ENCODE data around the gene GFY. TPM values are rescaled to one million over a fixed set of nuclear protein-coding genes. Genes with fewer than 3 reads are reported as not detected.
A peak's percentile ranks its signal among the peaks of the same experiment; 100 is the strongest.

Gene GFY
- total RNA-seq, 4 donors from 2014 or later, result not detected

DNA sequence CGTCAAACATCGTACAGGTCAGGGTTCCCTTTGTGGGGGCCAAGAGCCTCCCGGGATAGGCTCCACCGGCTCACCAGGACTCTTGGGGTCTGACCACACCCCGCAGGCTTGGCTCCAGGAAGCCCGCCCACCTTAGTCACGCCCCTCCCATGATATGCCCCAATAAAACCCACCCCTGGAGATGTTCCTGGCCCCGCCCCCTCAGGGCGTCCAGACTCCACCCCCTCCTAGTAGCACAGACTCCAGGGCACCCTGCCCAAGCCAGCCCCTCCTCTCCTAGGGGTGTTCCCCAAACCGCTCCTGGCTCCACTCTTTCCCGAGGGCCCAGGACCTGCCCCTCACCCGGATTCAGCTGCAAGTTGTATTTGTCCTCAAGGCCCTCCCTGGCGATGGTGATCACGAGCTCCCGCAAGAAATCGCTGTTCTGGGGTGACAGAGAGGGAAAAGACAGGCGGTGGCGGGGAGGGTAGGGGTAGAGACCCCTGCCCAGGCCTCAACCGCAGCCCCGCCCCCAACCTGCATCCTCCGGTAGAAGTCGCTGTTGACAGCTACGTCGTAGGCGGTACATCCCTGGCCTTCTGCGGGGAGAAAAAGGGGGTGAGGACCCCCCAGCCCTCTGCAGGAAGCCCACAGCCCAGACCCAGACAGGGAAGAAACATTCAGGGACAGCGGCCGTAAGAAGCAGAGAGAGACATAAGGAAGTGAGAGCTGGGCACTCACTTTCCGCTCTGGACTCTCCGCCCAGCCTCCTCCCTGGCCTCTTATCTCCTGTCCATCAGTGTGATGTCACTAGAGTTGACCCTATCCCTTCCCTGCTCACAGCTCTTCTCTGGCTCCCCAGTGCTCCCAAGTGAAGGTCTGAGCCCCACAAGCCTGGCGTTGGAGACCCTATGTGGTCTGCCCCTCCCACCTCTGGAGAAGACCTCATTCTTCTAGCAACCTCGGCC lies 22.6 kb downstream of the GFY start:
- TF ChIP-seq EP300 (IDR thresholded peaks at IDR 0.05) (no peak), POLR2A (IDR thresholded peaks at IDR 0.05) (no peak)
- TF ChIP-seq, protein P1, sequence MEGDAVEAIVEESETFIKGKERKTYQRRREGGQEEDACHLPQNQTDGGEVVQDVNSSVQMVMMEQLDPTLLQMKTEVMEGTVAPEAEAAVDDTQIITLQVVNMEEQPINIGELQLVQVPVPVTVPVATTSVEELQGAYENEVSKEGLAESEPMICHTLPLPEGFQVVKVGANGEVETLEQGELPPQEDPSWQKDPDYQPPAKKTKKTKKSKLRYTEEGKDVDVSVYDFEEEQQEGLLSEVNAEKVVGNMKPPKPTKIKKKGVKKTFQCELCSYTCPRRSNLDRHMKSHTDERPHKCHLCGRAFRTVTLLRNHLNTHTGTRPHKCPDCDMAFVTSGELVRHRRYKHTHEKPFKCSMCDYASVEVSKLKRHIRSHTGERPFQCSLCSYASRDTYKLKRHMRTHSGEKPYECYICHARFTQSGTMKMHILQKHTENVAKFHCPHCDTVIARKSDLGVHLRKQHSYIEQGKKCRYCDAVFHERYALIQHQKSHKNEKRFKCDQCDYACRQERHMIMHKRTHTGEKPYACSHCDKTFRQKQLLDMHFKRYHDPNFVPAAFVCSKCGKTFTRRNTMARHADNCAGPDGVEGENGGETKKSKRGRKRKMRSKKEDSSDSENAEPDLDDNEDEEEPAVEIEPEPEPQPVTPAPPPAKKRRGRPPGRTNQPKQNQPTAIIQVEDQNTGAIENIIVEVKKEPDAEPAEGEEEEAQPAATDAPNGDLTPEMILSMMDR (IDR thresholded peaks at IDR 0.05), result no peak
- peaks cover 0 to 50% (median 4%) of the 10 kb centered on the region in 4 donors for H3K4me1 ChIP-seq
- 59 to 66% methylated on average over 26 to 30 of the region's 32 CpGs for WGBS, 2 donors
- H3K27ac ChIP-seq, result peak overlapping the region in 1 of 4 donors; percentile 15
- H3K36me3 ChIP-seq, result peaks cover 0 to 44% (median 5%) of the 10 kb centered on the region in 3 donors
- H3K4me3 ChIP-seq, result no peak overlapping the region
- H3K9me3 ChIP-seq, result no peaks in the 10 kb centered on the region
- no peaks in the 10 kb centered on the region for H3K27me3 ChIP-seq
- no peak for DNase-seq (ENCODE audit: low spot score in 2 of 2)

DNA sequence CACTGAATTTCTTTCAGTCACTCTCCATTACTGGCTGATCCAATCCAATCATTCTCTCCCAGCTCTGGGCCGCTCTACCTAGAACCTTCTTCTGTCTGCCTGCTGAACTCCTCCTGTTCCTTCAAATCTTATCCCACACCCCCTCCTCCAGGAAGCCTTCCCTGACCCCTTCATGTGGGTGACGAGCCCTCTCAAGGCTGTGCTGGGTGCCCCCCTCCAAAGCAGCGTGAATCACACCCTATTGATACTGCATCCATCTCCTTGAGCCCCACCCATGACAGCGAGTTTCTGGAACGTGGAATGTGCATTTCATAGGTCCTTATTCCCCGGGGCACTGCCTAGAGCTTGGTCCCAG lies 23.2 kb downstream of the GFY start:
- no peak for DNase-seq (ENCODE audit: low spot score in 2 of 2)
- TF ChIP-seq EP300 (IDR thresholded peaks at IDR 0.05) (no peak), POLR2A (IDR thresholded peaks at IDR 0.05) (no peak)
- TF ChIP-seq, protein P1 (IDR thresholded peaks at IDR 0.05), result no peak
- no peak overlapping the region for H3K27ac ChIP-seq
- peaks cover 0 to 45% (median 4%) of the 10 kb centered on the region in 4 donors for H3K4me1 ChIP-seq
- H3K27me3 ChIP-seq, result no peaks in the 10 kb centered on the region
- WGBS, 2 donors, result 94% methylated on average over 6 of the region's 6 CpGs
- no peaks in the 10 kb centered on the region for H3K9me3 ChIP-seq
- H3K4me3 ChIP-seq, result no peak overlapping the region
- H3K36me3 ChIP-seq, result peaks cover 0 to 44% (median 5%) of the 10 kb centered on the region in 3 donors

DNA sequence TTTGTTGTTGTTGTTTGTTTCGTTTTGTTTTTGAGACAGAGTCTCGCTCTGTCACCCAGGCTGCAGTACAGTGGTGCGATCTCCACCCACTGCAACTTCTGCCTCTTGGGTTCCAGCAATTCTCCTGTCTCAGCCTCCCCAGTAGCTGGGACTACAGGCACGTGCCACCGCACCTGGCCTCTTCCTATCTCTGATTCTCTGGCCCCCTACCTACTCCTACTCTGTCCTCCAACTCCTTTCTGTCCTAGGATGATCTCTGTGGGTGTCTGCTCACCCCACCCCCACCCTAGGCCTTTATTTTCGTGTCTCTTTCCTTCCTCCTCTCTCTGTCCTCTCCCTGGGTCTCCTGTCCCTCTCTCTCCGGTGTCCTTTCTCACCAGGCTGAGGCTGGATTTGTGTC lies 25.2 kb downstream of the GFY start:
- DNase-seq (ENCODE audit: low spot score in 2 of 2), result no peak
- Histone ChIP-seq H3K27me3 (no peaks in the 10 kb centered on the region), H3K4me1 (peaks cover 0 to 57% (median 13%) of the 10 kb centered on the region in 4 donors), H3K27ac (peak overlapping the region in 1 of 4 donors; percentile 90), H3K36me3 (peaks cover 0 to 44% (median 5%) of the 10 kb centered on the region in 3 donors), H3K9me3 (no peaks in the 10 kb centered on the region), H3K4me3 (peak overlapping the region in 2 of 4 donors; percentile 86 to 92)
- TF ChIP-seq, protein P1 (IDR thresholded peaks at IDR 0.05), result no peak
- TF ChIP-seq EP300 (IDR thresholded peaks at IDR 0.05), result no peak
- TF ChIP-seq POLR2A (IDR thresholded peaks at IDR 0.05), result no peak
- WGBS, 2 donors, result 79 to 85% methylated on average over 7 of the region's 7 CpGs

DNA sequence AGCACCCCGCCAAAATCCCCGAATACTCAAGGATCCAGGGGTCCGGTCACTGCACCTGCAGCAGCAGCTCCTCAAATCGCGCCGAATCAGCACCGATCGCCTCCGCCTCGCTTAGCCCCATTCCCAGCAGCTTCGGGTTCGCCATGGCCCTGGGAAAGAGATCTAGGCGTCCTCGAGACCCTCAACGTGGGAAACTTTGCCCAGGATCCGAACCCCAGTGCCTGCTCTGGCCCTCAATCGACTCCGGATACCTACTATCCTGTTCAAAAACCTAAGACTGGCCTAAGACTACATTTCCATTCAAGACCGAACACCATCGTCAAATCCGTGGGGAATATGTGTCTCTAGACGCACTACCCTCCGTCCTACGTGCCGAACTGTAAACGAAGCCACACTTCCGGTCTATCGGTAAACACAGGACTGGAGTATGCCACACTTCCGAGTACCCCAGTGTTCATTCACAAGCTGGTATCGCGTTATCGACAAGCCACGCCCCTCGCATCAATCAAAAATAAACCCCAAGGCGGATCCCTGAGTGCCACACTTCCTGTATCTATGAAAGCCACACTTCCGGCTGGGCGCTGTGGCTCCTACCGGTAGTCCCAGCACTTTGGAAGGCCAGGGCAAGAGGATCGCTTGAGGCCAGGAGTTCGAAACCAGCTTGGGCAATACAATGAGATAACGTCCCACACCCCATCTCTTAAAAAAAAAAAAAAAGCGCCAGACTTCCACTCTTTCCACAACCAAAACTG lies 26.4 kb downstream of the GFY start, which contains the start of gene PIH1D1:
TSS of gene PIH1D1 (minus strand) at position 385 of the 752 bp plus-strand sequence. CDS start at position 145, 240 bp downstream.
- TF ChIP-seq, protein P1 (IDR thresholded peaks at IDR 0.05), result peak in 3 of 5 experiments; percentile 16 to 35 (median 21)
- TF ChIP-seq EP300 (IDR thresholded peaks at IDR 0.05) (peak in 1 of 2 donors; percentile 94), POLR2A (IDR thresholded peaks at IDR 0.05) (peak in 1 of 2 donors; percentile 54)
- H3K9me3 ChIP-seq, result no peaks in the 10 kb centered on the region
- H3K36me3 ChIP-seq, result peaks cover 0 to 36% (median 5%) of the 10 kb centered on the region in 3 donors
- peak within 1 kb of the TSS; percentile 90 to 99 (median 94) for H3K27ac ChIP-seq
- peaks cover 0 to 69% (median 13%) of the 10 kb centered on the region in 4 donors for H3K4me1 ChIP-seq
- peak within 1 kb of the TSS; percentile 56 to 92 (median 78) for H3K4me3 ChIP-seq
- WGBS, 2 donors, result 1% methylated on average over 42 of the region's 42 CpGs
- DNase-seq (ENCODE audit: low spot score in 2 of 2), result peak; percentile 96 to 99
- H3K27me3 ChIP-seq, result no peaks in the 10 kb centered on the region

Data from tibial nerve (tissue), 4 donors.